NCI-H2171 (cell line): ENCODE results near the gene CRTC1.

Experiments
- DNase-seq: peaks from one replicate; lab custom pipeline; 2025; lab: John Stamatoyannopoulos, UW

Gene CRTC1

DNA sequence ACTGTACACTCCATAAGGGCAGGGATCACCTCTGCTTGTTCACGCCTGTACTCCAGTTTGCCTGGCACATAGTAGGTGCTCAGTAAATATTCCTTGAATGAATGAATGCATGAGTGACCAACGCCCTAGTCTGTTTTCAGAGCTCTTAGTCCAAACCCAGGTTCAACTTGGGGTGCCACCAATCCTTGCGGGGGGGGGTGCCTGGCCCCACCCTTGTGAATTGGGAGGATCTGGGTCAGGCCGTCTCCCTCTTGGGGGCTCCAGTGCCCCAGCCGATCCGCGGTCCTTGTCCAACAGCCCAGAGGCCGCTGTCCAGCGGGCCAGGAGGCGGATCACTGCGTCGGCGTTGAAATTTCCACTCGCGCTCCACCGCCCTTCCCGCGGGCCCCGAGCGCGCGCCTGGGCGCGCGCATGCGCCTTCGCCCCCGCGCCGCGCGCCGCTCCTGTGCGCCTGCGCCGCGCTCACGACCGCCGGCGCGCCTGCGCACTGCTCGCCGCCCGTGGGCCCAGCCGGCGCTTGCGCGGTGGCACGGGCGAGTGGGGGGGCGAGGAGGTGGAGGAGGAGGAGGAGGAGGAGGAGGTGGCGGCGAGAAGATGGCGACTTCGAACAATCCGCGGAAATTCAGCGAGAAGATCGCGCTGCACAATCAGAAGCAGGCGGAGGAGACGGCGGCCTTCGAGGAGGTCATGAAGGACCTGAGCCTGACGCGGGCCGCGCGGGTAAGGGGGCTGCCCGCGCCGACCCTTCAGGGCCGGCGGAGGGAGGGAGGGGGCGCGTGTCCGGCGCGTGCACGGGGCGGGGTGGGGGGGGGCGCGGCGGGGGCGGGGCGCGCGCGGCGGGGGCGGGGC is at the start of gene CRTC1:
CRTC1 (plus strand) TSS at position 572 of the 849 bp plus-strand sequence; CDS start at position 595, 23 bp downstream.
- peak; percentile 88 for DNase-seq

DNA sequence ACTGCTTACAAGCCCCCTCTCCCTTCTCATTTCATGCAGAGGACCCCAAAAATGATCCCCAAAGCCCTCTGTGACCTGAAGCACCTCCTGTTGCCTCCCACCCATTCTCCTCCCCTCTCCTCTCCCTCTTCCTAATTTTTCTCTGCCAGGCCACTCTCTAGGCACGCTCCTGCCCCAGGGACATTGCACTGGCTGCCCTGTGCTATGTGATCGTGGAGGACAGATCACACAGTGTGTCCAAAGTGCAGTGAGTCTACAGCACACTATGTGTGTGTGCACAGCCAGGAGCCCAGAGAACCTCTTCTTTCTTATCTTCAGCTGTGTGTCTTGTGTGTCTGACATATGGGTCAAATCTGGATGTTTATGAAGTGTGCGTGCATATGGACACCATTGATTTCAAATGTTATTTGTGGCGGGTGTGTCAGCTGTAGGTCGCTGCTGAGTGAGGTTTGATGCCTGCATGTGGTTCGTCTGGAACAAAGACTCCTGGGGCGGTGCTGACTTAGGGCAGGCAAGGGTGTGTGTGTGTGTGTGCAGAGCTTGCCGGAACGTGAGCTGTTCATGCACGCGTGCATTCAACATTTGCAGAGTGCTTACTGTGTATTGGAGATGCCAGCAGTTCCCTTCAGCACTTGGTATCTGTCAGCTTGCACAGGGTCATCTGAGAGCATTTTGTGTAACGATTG is 48.7 kb upstream of the CRTC1 start:
- no peak for DNase-seq

DNA sequence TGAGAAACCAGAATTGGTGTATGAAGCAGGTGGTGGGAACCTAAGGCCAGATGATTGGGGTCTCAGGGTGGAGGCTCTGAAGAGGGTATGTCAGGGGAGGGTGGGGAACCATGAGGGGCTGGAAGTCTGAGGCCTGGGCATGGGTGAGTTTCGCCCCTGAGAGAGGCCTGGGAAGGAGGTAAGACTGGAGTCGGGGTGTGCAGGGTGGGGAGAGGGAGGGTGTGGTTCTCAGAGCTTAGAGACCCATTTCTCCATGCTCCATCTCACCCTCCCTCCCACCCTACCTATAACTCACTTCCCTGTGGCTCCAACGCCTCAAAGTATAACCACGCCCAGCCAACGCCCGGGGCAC is 47.7 kb upstream of the CRTC1 start:
- DNase-seq = no peak

GRCh38 chr19:18636183-18636968 is 47.1 kb upstream of the CRTC1 start:
- peak; percentile 96 for DNase-seq

- no peak for DNase-seq
These were observed 46.4 kb upstream of the CRTC1 start, which contains the start of gene KLHL26 for GRCh38 chr19:18636969-18637629. Gene KLHL26 (plus strand): TSS chr19:18637028. CDS start chr19:18637055, 27 bp downstream.

GRCh38 chr19:18637673-18638630 is 45.5 kb upstream of the CRTC1 start:
- no peak for DNase-seq

DNA sequence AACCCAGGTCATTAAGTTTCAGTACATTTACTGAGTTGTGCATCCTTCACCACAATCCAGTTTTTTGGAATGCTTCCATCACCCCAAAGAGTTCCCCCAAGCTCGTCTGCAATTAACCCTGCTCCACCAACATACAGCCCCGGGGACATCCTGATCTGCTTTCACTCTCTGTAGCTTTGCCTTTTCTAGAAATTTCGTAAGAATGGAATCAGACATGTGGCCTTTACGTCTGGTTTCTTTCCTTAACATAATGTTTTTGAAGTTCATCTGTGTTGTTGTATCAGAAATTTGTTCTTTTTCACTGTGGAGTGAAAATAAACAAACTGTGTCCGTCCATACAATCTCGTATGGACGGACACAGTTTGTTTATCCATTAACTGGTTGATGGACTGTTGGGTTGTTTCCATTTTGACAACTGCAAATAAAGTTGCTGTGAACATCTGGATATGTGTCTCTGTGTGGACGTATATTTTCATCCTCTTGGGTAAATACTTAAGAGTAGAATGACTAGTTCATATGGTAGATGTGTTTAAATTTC is 43.7 kb upstream of the CRTC1 start:
- DNase-seq = no peak

DNA sequence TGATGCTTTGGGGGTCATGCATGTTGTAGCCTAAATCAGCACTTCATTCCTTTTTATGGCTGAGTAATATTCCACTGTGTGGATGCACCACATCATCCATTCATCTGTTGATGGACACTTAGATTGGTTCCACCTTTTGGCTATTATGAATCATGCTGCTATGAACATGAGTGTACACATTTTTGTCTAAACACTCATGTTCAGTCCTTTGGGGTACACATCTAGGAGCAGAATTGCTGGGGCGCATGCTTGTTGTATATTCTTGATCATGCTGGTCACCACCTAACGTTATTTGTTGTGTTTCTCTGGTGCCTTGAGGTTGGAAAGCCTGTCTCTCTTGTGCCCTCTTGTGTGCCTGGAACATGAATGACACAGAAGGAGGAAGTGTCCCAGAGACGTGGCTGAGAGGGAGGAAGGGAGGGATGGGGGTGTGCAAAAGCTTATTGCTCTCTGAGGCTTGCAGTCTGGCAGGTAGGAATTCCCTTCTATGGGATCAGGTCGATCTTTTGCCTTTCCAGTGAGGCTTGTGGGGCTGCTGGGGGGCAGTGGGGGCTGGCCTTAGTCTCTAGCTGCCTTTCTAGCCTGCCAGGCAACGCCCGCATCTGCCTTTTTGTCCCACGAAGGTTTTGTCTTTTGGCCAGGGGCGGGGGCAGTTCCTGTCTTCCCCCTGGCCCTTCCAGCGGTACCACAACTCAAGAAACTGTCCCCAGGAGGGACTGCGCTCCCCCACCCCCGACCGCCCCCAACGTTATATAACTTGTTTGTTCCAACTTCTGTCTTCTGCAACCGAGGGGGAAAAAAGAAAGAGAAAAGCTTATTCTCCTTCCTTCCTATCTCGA is 39.1 kb upstream of the CRTC1 start:
- DNase-seq = no peak

DNA sequence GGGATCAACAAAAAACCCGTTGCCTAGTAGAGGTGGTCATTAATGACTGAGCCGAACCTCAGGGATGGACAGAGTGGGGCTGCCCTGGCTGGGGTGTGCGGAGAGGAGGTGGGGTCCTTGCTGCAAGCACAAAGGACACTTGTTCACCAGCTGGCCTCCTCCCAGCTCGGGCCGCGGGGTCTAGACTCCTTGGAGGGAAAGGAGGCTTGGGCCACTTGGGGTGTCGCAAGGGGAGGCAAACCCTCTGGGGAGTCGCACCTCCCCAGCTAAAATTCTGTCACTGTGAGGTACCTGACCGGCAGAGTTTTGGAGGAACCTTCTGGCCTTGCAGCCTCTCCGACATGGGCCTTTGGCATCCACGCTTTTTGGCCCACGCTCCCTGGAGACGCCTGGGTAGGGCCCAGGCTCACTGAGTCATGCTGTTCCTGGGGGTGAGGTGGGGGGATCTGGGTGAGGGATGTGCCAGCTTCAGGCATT is 38.4 kb upstream of the CRTC1 start:
- no peak for DNase-seq

DNA sequence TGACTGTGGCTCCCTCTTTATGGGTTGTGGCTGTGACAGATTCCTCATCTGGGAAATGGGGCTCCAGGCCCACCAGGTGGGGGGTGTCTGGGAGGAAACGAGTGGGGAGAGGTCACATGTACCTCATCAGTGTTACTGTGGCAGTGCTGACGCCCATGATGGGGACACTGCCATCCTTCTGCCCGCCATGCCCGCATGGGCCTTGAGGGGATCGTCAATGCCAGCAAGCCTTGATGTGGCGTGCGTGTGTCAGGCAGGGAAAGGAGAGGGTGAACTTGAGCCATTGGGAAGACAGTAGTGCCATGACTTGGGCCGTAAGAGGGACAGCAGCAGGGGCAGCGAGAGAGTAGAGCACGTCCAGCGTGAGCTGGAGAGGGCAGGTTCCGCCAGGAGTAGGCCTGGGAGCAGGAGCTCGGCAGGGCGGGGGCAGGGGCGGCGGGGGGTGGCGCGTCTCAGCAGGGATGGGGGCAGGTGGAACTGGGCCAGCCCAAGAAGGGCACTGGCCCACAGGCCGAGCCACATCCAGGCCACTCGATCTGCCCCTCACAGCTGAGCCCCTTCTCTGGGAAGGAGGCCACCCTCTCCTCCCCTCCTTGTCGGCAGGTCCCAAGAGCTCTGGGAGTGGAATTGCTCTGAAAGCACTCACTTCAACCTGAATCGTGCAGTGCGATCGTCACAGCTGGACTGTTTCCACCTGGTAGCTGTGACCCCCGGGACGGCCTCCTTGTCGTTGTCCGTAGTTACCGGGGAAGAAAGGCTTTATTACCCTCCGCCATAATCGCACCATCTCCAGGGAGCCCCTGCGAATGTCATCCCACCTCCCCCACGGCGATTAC is 36.7 kb upstream of the CRTC1 start:
- no peak for DNase-seq

GRCh38 chr19:18647371-18647767 is 36.1 kb upstream of the CRTC1 start:
- no peak for DNase-seq

DNA sequence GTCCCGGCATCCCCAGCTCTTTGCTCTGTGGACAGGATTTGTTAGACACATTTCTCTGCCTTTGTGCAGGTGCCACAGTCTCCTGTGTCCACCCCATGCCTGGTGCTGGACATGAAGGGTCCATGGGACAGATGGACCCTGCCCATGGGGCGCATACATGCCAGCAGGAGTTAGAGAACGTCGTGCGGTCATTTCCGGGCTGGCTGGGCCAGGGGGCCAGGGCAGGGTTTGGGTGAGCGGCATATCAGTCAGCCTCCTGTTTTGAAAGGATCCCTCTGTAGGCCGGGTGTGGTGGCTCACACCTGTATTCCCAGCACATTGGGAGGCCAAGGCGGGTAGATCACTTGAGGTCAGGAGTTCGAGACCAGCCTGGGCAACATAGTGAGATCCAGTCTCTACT is 35.7 kb upstream of the CRTC1 start:
- no peak for DNase-seq

- DNase-seq = no peak
These were observed 34.5 kb upstream of the CRTC1 start for GRCh38 chr19:18648973-18649315.

DNA sequence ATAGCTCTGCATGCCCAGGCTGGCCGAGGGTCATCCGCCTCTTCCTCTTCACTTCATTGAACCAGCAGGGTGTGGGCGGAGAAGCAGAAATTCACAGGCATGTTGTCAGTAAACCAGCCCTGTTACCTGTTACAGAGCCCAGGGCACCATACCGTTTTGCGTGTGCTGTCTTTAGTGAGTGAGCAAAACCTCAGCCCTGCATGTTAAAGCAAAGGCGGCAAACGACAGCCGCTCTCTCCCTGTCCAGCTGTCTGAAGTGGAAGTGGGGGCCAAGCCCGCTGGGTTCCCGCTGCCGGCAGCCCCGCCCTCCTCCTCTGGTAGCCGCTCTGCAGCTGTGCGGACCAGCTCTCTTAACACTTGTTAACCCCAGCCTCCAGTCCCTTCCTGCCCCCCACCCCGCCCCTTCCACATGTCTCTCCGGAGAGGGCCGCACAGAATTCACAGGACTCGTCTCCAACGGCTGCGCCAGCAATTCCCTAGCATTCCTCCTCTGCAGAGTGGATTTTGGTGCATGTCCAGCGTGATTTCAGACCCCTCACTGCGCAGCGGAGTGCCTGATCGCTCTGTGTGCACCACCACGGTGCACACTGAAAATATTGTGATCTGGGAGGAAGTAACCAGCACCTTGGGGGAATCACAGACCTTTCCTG is 34.0 kb upstream of the CRTC1 start:
- no peak for DNase-seq

DNA sequence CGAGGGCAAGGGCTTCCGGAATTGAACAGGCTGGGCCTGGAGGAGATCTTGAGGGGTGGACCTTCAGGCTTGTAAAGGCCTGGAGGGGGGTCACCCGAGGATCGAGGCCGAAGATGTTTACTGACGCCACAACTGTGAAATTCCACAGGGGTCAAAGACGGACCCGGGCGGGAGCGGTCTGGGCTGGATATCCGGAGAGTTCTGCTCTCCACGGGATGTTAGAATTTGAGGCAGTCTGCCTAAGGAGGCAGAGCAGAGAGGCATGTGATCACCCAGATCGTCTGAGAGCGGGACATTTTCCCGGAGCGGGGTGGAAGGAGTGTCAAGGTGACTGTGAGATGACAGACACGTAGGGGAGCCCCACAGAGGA is 33.5 kb upstream of the CRTC1 start:
- no peak for DNase-seq

DNA sequence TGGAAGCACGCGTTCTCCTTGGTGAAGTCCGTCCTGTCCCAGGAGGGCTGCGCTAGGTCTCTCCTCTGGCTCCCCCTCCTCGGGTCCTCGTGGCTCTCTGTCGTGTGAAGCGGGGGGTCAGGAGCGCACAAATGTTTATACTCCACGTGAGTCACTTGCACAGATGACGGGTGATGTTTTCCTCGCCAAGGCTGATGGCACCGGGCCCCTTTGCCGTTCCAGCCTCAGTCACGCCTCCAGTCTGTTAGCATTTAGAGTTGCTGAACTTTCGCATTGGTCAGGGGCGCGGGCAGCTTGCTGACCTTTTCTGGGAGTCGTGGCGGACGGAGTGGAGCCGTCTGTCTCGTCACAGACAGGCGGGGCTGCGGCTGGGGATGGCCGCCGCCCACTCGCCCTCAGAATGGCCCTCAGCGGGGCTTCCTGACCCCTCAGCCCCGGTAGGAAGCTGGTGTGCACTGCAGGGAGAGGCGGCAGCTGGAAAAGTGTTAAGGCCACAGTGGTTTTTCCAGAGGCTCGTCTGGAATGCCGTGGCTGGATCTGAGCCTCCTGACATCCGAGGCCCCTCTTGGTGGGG is 32.9 kb upstream of the CRTC1 start:
- no peak for DNase-seq

DNA sequence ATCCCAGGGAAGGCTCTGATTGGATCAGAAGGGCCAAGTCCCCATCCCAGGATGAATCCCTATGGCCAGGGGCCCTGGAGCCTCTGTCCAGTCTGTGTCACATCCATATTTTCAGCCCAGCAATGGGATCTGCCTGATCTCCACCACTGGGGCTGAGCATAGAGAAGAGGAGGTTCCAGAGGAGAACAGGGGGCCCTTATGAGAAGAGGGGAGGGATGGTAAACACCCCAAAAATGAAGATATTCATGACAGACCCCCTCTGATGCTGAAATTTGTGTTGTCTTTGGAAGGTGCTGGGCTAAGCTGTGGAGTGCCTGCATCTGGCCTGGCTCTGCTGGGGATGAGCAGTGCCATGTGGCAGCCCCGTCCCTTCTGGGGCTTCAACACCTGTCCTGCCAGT is 32.2 kb upstream of the CRTC1 start:
- DNase-seq = no peak

DNA sequence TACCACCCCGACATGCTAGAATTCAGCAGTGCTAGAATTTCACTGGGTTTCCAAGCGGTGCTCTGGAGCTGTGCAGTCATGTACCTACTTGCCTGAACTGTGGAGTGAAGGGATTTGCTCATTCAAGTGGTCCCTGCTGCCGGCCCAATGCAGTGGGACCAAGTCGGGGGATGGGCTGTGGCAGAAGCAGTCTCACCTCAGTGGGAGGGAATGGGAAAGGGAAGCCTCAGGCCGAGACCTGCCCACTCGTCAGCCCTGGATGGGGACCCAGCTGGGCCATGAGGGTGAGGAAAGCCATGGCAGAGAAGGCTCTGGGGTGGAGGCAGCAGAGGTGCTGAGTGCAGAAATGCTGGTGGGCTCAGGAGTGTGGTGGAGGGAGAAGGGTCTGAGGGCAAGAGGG is 31.7 kb upstream of the CRTC1 start:
- peak; percentile 69 for DNase-seq
